Measurements from ENCODE around the gene TPGS1.

DNA sequence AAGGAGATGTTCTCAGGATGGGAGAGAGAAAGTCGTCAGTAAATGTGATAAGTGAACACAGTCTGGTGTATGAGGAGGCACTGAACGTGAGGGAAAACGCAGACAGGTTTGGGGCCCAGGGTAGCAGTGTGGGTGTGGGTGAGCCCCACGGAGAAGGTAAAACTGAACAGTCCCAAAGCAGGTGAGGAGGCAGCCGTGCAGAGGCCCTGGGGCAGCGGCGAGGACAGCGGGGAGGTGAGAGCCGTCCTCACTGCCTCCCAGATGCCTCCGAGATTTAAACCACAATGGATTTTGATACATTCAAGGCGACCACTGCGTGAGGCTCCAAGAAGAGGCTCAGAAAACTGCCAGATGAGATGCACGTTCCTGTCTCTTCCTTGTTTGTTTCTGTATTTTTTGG is 31.9 kb upstream of the TPGS1 start:
- TF ChIP-seq CTCF (IDR thresholded peaks at IDR 0.05) = no peak
- TF ChIP-seq EP300 (IDR thresholded peaks at IDR 0.05) = no peak
- TF ChIP-seq POLR2A (IDR thresholded peaks at IDR 0.05) = no peak
- TF ChIP-seq POLR2AphosphoS5 (IDR thresholded peaks at IDR 0.05) = no peak
